ENCODE measurements around the gene PIK3R4. TPM values are rescaled to one million over a fixed set of nuclear protein-coding genes. Genes with fewer than 3 reads are reported as not detected.

PIK3R4 gene
- total RNA-seq, 4 donors from 2014 or later = 15.4 to 27.3 (median 24.0) TPM

- intact Hi-C loops (cut with DNase I) = no loop called here
- no peaks in the 10 kb centered on the region for H3K27me3 ChIP-seq
- H3K27ac ChIP-seq = no peak overlapping the region
- no peak for DNase-seq
- peaks cover 0 to 7% (median 0%) of the 10 kb centered on the region in 3 donors for H3K4me1 ChIP-seq
- 87 to 93% methylated on average over 2 of the region's 2 CpGs for WGBS, 2 donors
- H3K4me3 ChIP-seq = no peak overlapping the region
- no peak for TF ChIP-seq CTCF (IDR thresholded peaks at IDR 0.05)
- TF ChIP-seq POLR2A (IDR thresholded peaks at IDR 0.05) = no peak
- no peaks in the 10 kb centered on the region for H3K9me3 ChIP-seq
- H3K36me3 ChIP-seq = peaks cover 0 to 27% (median 0%) of the 10 kb centered on the region in 3 donors
Observed at GRCh38 chr3:130725746-130726145, 20.9 kb downstream of the PIK3R4 start.

GRCh38 chr3:130715616-130716015 is 31.0 kb downstream of the PIK3R4 start:
- H3K36me3 ChIP-seq = peaks cover 0 to 68% (median 0%) of the 10 kb centered on the region in 3 donors
- intact Hi-C loops (cut with DNase I) = no loop called here

GRCh38 chr3:130712718-130713423 is 33.8 kb downstream of the PIK3R4 start:
- intact Hi-C loops (cut with DNase I) = no loop called here
- H3K27ac ChIP-seq = no peak overlapping the region
- DNase-seq = no peak

More at GRCh38 chr3:130715616-130716015, 31.0 kb downstream of the PIK3R4 start:
- 90 to 94% methylated on average over 1 of the region's 1 CpG for whole genome bisulfite sequencing, 2 donors
- H3K27me3 ChIP-seq = no peaks in the 10 kb centered on the region
- no peaks in the 10 kb centered on the region for H3K9me3 ChIP-seq
- no peak overlapping the region for H3K4me3 ChIP-seq
- no peak overlapping the region for H3K27ac ChIP-seq
- peaks cover 0 to 17% (median 0%) of the 10 kb centered on the region in 3 donors for H3K4me1 ChIP-seq
- TF ChIP-seq CTCF (IDR thresholded peaks at IDR 0.05) = no peak
- TF ChIP-seq POLR2A (IDR thresholded peaks at IDR 0.05) = no peak
- DNase-seq = no peak

GRCh38 chr3:130711565-130712324 is 34.9 kb downstream of the PIK3R4 start:
- WGBS, 2 donors = 40 to 54% methylated on average over 4 of the region's 4 CpGs
- Histone ChIP-seq H3K27me3 (no peaks in the 10 kb centered on the region), H3K4me1 (peaks cover 0 to 17% (median 0%) of the 10 kb centered on the region in 3 donors), H3K27ac (peak overlapping the region in 1 of 4 donors; percentile 14), H3K36me3 (peaks cover 0 to 52% (median 0%) of the 10 kb centered on the region in 3 donors), H3K4me3 (no peak overlapping the region), H3K9me3 (no peaks in the 10 kb centered on the region)
- TF ChIP-seq POLR2A (IDR thresholded peaks at IDR 0.05) = no peak
- no peak for TF ChIP-seq CTCF (IDR thresholded peaks at IDR 0.05)
- no peak for DNase-seq
- intact Hi-C loops (cut with DNase I) = no loop called here

More at GRCh38 chr3:130712718-130713423, 33.8 kb downstream of the PIK3R4 start:
- no peaks in the 10 kb centered on the region for H3K9me3 ChIP-seq
- peaks cover 0 to 52% (median 0%) of the 10 kb centered on the region in 3 donors for H3K36me3 ChIP-seq
- H3K4me3 ChIP-seq = no peak overlapping the region
- WGBS, 2 donors = 86 to 93% methylated on average over 3 of the region's 3 CpGs
- H3K4me1 ChIP-seq = peaks cover 0 to 17% (median 0%) of the 10 kb centered on the region in 3 donors
- H3K27me3 ChIP-seq = no peaks in the 10 kb centered on the region
- no peak for TF ChIP-seq CTCF (IDR thresholded peaks at IDR 0.05)
- TF ChIP-seq POLR2A (IDR thresholded peaks at IDR 0.05) = no peak

GRCh38 chr3:130709671-130710070 is 37.0 kb downstream of the PIK3R4 start:
- peaks cover 0 to 46% (median 0%) of the 10 kb centered on the region in 3 donors for H3K36me3 ChIP-seq
- WGBS, 2 donors = 73 to 88% methylated on average over 1 of the region's 1 CpG
- TF ChIP-seq POLR2A (IDR thresholded peaks at IDR 0.05) = no peak
- no peak for TF ChIP-seq CTCF (IDR thresholded peaks at IDR 0.05)
- H3K4me3 ChIP-seq = no peak overlapping the region
- H3K27me3 ChIP-seq = no peaks in the 10 kb centered on the region
- no peak for DNase-seq
- H3K27ac ChIP-seq = no peak overlapping the region
- no peaks in the 10 kb centered on the region for H3K9me3 ChIP-seq
- H3K4me1 ChIP-seq = peaks cover 0 to 22% (median 0%) of the 10 kb centered on the region in 3 donors
- intact Hi-C loops (cut with DNase I) = no loop called here
